Activated CD4-positive, CD25-positive, alpha-beta regulatory T cell treated with anti-CD3 and anti-CD28 coated beads, Interleukin-2, amount 50 U/mL, for 16 hours (primary cell): ENCODE measurements around the gene USP53.
"Not testable (repeated sequence)": the region's sequence is repeated elsewhere in the genome, so short reads cannot be mapped to it uniquely, and the experiment has no call there.

ENCODE experiments used
- DNase-seq: peaks from one replicate; pipeline ENCODE4 v3.0.0-alpha.2; 2020; ENCODE audit warnings: low read depth, low spot score

USP53 gene

DNA sequence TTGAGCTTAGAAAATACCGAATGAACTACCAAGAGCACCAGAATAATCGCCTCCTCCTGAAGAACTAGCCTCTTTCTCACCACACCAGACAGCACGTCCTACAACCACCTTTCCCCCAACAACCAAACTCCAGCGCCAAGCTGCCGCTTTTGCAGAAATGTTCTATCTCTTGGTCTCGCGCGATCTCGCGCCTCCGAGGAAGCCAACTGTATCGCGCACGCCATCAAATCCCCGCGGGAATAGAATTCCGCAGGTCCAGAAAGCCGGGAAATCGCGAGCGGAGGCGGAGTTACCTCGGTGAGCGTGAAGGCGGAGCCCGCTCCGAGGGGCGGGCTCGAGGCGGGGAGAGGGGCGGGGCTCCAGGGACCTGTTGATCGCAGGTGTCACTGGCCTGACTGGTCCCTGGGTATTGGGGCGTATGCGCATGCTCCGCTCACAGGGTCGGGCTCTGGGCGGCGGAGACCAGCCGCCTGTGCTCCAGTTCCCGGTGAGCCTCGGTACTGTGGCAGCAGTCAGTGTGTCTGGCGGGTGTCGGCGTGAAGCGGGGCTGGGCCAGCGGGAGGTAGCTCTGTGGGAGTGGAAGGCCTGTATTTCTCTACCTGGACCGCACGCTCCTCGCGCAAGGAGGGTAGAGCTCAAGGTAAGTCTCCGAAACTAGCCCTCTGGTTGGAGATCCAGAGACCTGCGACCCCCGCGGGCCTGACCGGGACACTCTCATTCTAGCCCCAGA, at the start of gene USP53:
USP53 (plus strand) TSS at position 480 of the 730 bp plus-strand sequence. CDS start 27,047 bp downstream, outside the sequence.
- DNase-seq = peak; percentile 92

DNA sequence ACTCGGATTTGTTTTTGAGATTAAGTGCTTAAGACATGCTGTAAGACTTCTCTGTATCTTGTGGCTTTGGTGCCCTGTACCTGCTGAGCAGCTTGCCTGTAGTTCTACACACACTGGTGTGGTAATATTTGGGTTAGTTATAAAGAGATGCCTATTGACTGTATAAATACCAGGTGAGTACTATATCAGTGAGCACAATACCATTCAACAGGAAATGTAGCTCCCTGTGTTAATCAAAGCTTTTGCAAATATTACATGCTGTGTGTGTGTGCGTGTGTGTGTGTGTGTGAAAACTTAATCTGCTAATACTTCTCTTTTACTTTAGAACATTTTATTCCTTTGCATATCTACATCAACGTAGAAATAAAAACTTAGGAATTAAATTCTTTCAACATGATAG, 46.7 kb upstream of the USP53 start:
- no peak for DNase-seq

- no peak for DNase-seq
These were observed 42.3 kb upstream of the USP53 start for GRCh38 chr4:119170195-119170594.

DNA sequence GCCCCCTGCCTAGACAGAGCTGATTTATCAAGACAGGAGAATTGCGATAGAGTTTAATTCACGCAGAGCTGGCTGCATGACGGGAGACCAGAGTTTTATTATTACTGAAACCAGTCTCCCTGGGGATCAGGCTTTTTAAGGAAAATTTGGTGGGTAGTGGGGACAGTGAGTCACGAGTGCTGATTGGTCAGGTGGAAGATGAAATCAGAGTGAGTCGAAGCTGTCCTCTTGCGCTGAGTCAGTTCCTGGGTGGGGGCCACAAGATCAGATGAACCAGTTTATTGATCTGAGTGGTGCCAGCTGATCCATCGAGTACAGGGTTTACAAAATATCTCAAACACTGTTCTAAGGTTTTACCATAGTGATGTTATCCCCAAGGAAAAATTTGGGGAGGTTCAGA, 40.3 kb upstream of the USP53 start:
- no peak for DNase-seq

DNA sequence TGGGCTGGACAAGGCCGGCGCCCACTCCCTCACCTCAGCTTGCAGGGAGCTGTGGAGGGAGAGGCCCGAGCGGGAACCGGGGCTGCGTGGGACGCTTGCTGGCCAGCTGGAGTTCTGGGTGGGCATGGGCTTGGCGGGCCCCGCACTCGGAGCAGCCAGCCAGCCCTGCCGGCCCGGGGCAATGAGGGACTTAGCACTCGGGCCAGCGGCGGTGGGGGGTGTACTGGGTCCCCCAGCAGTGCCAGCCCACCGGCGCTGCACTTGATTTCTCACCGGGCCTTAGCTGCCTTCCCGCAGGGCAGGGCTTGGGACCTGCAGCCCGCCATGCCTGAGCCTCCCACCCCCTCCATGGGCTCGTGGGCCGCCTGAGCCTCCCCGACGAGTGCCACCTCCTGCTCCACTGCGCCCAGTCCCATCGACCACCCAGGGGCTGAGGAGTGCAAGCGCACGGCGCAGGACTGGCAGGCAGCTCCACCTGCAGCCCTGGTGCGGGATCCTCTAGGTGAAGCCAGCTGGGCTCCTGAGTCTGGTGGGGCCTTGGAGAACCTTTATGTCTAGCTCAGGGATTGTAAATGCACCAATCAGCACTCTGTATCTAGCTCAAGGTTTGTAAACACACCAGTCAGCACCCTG, 38.7 kb upstream of the USP53 start:
- DNase-seq = not testable (repeated sequence)

DNA sequence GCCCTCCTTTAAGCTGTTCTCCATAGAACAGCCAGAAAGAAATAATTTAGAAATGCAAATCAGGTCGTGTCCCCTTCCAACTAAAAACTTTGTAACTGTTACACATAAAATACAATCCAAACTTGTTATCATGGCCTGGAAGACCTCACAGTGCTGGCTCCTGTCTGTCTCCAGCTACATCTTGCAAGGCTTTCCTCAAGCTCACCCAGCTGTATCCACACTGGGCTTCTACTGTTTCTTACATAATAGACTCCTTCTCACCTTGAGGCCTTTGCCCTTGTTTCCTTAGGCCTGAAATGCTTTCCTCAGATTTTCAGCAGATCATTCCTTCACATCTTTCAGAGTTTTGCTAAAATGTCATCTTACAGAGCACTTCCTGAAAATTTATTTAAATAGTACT, 33.5 kb upstream of the USP53 start:
- no peak for DNase-seq

- DNase-seq = no peak
These were observed 28.4 kb upstream of the USP53 start for GRCh38 chr4:119184128-119184527.

DNA sequence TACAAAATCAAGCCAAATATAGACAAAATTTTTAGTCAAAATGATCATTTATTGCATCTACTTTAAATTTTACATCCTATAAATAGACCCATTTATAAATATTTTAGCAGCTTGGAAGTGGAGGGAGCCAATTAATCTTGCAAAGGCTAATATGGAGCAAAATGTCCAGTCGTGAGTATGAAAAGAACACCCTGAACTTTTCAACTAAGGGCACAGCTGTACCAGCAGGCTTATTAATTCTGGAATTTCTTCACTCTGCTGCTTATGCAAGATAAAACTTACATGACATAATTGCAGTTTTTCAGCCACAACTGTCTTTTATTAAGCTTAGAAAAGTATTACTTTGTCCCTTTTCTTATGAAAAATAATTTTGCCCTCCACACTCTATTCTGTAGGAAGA, 22.9 kb upstream of the USP53 start:
- DNase-seq = no peak

DNA sequence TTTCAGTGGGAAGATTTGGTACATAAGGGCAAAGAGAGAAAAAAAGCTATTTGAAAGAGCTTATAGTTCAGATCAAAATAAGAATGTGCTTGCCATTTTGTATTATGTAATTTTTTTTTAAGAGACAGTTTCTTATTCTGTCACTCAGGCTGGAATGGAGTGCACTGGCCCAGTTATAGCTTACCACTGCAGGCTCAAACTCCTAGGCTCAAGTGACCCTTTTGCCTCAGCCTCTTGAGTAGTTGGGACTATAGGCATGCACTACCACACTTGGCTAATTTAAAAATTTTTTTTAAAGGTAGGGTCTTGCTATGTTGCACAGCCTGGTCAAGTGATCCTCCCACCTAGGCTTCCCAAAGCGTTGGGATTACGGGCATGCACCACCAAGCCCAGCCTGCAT, 22.2 kb upstream of the USP53 start:
- DNase-seq = no peak

- DNase-seq = no peak
These were observed 21.0 kb upstream of the USP53 start for GRCh38 chr4:119191505-119191904.

GRCh38 chr4:119197772-119198212, 14.7 kb upstream of the USP53 start:
- no peak for DNase-seq

DNA sequence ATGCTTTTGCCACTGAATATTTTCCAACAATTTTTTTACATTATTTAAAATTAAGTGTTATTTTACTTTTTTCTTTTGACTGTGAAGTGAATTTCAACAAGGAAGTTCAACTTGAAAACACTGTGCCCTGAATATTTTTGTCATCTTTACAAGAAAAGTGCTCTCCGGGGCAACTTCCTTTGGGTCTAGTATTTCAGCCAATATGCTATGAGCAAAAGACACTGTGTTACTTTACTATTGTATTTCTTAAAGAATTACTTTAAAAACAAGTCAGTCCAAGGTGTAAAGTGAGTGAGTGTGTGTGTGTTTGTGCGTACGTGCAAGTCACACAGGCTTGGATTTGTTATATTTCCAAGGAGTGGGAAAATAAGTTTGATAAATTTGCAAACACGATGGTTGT, 7.6 kb upstream of the USP53 start:
- no peak for DNase-seq

- no peak for DNase-seq
These were observed 6.8 kb upstream of the USP53 start for GRCh38 chr4:119205690-119206089.

DNA sequence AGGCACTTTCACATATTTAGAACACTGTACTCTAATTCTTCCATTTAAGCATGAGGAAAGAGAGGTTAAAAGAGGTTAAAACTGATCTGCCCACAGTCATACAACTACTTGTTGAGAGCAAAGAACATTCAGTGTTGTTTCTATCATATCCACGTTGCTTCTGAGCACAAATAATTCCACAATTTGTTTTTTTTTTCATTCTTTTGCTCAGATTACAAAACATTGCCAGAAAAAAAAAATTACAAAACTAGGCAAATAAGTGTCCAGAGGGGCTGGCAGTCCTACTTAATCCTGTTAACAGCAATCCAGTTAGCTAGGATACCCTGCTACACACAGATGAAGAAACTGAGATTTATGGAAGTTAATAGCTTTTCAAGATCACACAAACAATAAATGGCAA, 6.3 kb upstream of the USP53 start:
- no peak for DNase-seq

DNA sequence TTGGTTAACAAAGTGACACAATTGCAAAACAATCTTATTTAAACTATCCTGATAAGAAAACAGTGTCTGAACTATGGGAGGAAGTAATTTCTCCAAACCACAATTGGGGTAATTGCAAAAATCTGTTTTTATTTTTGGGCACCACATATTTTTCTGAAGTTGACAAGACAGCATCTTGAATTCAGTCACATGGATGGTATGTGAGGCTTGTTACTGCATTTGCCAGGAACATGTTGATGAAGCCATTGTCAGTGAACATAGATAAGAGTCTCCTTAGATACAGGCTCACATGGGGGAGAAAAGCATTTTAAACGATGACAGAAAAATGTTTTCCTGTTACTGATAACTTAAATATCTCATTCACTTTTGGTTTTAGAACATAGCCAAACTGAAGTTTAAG, 5.5 kb upstream of the USP53 start:
- DNase-seq = no peak

DNA sequence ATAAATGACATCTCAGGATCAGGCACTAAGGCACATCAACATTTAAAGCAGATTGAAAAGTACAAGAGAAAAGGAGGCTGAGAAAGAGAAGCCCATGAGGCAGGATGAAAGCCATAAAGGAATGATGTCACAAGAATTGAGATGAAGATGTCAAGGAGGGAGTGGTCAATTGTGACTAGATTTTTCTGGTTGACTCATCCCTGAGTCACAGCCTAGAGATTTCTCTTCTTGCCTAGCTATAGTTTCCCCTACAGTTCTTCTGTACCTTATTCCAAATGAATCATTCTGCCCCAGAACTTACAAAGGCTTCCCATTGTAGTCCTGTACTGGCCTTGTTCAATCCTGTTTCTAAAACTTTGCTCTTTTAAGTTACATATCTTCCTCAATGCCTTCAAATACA, 3.4 kb upstream of the USP53 start:
- peak; percentile 10 for DNase-seq

DNA sequence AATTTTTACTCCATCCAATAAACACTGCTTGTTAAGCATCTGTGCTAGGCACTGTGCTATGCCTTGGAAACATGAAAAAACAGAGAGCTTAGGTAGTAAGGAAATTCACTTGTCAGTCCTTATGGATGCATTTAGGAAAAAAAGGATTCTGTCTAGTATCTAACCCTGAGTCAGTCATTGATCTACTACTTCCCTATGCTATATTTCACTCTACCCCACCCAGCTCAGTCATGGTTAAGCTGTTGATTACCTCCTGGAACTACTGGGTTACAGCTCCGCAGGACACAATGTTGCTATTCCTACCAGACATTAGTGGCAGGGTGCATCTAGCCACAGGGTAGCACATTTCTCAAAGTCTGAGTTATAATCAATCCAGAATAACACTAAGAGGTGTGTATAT, 2.9 kb upstream of the USP53 start:
- DNase-seq = no peak

DNA sequence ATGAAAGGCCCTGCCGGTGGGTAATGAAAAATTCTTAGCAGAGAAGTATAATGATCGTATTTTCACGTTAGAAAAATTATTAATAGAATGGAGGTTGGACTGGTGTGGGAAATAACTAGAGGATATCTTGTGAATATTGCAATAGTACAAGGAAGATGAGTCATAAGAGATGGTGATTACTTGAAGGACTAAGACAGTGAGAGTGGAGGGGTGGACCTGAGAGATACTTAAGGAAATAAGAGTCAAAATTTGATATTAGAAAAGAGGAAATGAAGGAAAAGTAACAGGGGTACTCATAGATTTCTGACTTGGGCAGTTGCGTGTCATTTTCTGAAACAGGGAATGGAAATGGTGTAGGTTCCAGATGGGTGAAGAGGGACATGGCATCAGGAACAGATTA, 1.7 kb upstream of the USP53 start:
- no peak for DNase-seq

DNA sequence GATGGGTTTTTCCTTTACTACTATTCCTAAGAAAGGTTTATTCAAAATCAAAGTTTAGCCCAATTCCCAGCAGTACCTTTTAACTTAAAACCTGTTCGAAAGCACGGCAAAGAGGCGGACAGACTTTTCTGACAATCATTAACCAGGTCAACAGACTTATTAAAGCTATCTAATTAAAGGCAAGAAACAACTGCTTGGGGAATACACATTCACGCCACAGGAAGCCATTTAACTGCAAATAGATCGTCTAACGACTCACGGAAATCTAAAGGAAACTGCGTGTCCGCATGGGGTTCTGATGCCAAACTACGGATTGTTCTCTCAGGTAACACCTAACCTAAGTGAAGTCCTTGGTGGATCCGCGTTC, 663 bp upstream of the USP53 start:
- no peak for DNase-seq

- peak; percentile 30 for DNase-seq
These were observed 572 bp downstream of the USP53 start for GRCh38 chr4:119212964-119213606.

GRCh38 chr4:119218093-119218492, 5.6 kb downstream of the USP53 start:
- DNase-seq = no peak

GRCh38 chr4:119221412-119221811, 8.9 kb downstream of the USP53 start:
- no peak for DNase-seq

- DNase-seq = no peak
These were observed 15.2 kb downstream of the USP53 start for GRCh38 chr4:119227690-119228089.
